ENCODE measurements around the gene DNAH7.

GRCh38 chr2:195759877-195760276, 308.8 kb downstream of the DNAH7 start:
- TF ChIP-seq CTCF (IDR thresholded peaks at IDR 0.05) (no peak), POLR2A (IDR thresholded peaks at IDR 0.05) (no peak)

Measured in testis (tissue), 2 donors.